ENCODE measurements around the gene SIVA1. TPM values are rescaled to one million over a fixed set of nuclear protein-coding genes. Genes with fewer than 3 reads are reported as not detected.

The SIVA1 gene
- total and polyA plus RNA-seq, 9 donors, result 2.4 to 385 (median 91.6) TPM

DNA sequence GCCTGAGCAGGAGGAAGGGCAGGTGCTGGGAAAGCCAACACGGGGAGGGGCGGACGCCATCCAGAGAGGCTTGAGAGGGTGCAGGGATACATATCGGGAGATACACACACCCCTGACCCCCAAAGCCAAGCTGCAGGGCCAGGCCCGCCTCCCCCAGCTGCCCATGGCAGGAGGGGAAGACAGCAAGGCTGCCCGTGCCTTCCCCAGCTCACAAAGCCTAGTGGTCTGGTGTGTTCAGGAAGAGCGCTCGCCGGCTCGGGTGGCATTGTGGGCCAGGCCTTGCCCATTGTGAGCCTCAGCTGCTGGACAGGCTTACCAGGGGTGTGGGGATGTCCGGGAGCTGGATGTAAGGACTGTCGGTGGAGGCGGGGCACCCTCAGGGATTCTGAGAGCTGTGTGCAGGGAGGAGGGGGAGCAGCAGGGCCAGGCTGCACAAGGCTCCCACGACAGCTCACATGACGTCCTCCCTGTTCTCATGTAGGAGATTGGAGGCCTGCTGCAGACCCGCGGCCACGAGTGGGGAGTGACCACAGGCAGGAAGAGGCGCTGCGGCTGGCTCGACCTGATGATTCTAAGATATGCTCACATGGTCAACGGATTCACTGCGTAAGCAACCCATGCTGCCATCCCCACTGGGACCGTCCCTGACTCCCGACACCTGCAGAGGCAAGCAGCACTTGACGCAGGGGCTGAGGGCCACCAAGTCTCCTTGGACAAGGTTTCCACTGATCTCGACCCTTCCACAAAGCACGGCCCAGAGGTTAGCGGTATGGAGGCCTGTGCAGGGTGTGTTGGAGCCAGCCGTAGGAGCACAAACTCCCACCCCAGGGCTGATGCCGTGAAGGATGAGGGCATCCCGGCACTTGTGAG lies 10.1 kb upstream of the SIVA1 start:
- Histone ChIP-seq H3K27ac (no peak overlapping the region), H3K4me1 (ENCODE audit: insufficient read depth) (no peaks in the 10 kb centered on the region), H3K36me3 (no peaks in the 10 kb centered on the region), H3K4me3 (no peak overlapping the region), H3K9me3 (no peaks in the 10 kb centered on the region), H3K27me3 (no peaks in the 10 kb centered on the region)
- no peak for DNase-seq
- intact Hi-C loops (cut with DNase I), result no loop called here
- TF ChIP-seq CTCF (IDR thresholded peaks at IDR 0.05) (no peak), POLR2A (IDR thresholded peaks at IDR 0.05) (no peak), EP300 (IDR thresholded peaks at IDR 0.05) (no peak)
- 88 to 90% (median 89%) methylated on average over 32 of the region's 32 CpGs for WGBS, 3 donors

DNA sequence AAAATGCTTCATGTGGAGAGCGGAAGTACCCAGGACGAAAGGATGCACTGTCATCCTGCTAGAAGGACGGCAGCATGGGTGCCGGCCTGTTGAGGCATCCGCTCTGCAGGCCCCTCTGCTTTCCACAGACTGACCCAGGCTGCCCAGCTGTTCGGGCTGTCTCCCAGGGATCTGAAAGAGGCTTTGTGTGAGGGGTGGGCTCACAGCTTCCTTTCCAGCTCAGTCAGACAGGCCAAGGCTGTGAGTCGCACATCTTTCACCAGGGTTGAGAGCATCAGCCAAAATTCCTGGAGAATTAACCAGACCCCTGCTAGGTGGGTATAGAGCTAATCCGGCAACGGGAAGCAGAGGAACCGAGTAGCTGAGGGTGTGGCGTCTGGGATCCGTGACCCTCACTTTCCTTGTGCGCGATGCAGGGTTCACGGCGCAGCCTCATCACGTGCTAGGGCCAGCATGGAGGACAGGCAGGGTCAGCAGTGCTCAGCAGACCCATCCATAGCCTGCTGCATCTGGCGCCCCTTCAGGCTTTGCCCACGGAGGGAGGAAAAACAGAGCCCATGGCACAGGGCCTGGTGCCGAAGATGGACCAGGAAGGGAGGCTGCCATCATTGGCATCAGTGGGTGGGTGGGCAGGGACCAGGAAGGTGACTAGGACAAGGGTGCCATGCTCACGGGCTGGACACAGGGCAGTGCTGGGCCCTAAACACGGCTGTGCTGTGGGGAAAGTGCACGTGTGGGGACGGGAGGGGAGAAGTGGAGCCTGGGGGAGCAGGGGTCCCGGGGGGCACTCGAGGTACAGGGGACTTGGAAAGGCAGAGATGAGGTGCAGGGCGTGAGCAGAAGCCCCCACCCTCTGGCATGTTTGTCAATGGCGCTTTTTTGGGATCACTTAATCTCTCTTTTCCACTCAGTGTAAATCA lies 9.2 kb upstream of the SIVA1 start:
- no peaks in the 10 kb centered on the region for H3K36me3 ChIP-seq
- 86 to 90% (median 89%) methylated on average over 28 of the region's 28 CpGs for WGBS, 3 donors
- H3K9me3 ChIP-seq, result no peaks in the 10 kb centered on the region
- no peaks in the 10 kb centered on the region for H3K27me3 ChIP-seq
- no peak overlapping the region for H3K27ac ChIP-seq
- H3K4me1 ChIP-seq (ENCODE audit: insufficient read depth), result no peaks in the 10 kb centered on the region
- intact Hi-C loops (cut with DNase I), result no loop called here
- H3K4me3 ChIP-seq, result no peak overlapping the region
- TF ChIP-seq EP300 (IDR thresholded peaks at IDR 0.05) (no peak), POLR2A (IDR thresholded peaks at IDR 0.05) (no peak), CTCF (IDR thresholded peaks at IDR 0.05) (no peak)
- DNase-seq, result no peak

DNA sequence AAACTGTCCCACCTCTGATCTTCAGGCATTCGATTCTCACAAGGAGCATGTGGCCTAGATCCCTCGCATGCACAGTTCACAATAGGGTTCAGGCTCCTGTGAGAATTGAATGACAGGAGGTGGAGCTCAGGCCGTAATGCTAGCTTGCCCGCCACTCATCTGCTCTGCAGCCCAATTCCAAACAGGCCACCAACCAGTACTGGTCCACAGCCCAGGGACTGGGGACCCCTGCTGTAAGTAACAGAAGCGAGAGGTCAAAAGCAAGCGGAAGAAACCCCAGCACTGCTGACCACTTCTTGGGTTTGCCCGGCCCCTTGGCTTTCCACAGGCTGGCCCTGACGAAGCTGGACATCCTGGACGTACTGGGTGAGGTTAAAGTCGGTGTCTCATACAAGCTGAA lies 8.5 kb upstream of the SIVA1 start:
- Histone ChIP-seq H3K36me3 (no peaks in the 10 kb centered on the region), H3K4me1 (ENCODE audit: insufficient read depth) (no peaks in the 10 kb centered on the region), H3K27me3 (no peaks in the 10 kb centered on the region), H3K4me3 (no peak overlapping the region), H3K27ac (no peak overlapping the region), H3K9me3 (no peaks in the 10 kb centered on the region)
- intact Hi-C loops (cut with DNase I), result no loop called here
- 92 to 97% (median 95%) methylated on average over 10 of the region's 10 CpGs for WGBS, 3 donors
- no peak for TF ChIP-seq EP300 (IDR thresholded peaks at IDR 0.05)
- no peak for TF ChIP-seq CTCF (IDR thresholded peaks at IDR 0.05)
- TF ChIP-seq POLR2A (IDR thresholded peaks at IDR 0.05), result no peak
- no peak for DNase-seq

DNA sequence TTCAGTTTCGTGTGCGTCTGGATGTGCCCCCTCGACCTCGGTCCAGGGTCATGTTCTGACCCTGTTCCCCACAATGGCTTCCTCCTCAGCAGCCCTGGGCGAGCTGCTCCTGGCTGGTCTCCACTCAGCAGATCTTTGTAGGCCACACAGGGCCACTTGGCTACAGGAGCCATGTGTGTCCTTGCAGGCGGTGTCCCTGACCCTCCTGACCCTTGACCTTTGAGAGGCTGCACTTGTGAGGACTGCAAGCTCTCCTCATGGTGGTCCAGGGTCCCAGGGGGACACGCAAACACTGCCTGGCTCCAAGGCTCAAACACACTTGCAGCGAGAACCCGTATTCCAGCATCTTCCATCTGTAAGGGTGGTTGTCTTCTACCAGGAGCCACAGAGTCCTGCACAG lies 7.5 kb upstream of the SIVA1 start:
- Histone ChIP-seq H3K36me3 (no peaks in the 10 kb centered on the region), H3K9me3 (no peaks in the 10 kb centered on the region), H3K27ac (no peak overlapping the region), H3K4me3 (no peak overlapping the region), H3K27me3 (no peaks in the 10 kb centered on the region), H3K4me1 (ENCODE audit: insufficient read depth) (no peaks in the 10 kb centered on the region)
- DNase-seq, result no peak
- 88 to 95% (median 93%) methylated on average over 9 of the region's 9 CpGs for WGBS, 3 donors
- TF ChIP-seq EP300 (IDR thresholded peaks at IDR 0.05), result no peak
- no peak for TF ChIP-seq CTCF (IDR thresholded peaks at IDR 0.05)
- no peak for TF ChIP-seq POLR2A (IDR thresholded peaks at IDR 0.05)
- intact Hi-C loops (cut with DNase I), result no loop called here
